ENCODE data around the gene PARP9.
"Not testable (repeated sequence)": the region's sequence is repeated elsewhere in the genome, so short reads cannot be mapped to it uniquely, and the experiment has no call there.

The PARP9 gene

GRCh38 chr3:122576174-122576940 lies 12.3 kb upstream of the PARP9 start:
- DNase-seq (ENCODE audit: low spot score): no peak

DNA sequence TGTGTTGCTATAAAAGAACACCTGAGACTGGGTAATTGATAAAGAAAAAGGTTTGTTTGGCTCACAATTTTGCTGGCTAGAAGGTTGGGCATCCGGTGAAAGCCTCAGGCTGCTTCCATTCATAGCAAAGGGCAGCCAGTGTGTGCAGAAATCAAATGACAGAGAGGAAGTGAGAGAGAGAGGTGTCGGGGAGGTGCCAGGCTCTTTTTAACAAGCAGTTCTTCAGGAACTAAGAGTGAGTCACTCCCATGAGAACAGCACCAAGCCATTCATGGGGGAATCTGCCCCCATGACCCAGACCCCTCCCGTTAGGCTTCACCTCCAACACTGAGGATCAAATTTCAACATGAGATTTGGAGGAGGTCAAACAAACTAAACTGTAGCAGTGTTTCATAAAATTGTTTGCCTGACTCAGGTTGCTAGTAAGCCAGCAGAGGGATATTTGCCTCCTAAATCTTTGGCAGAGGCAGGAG lies 8.9 kb upstream of the PARP9 start:
- no peak for DNase-seq (ENCODE audit: low spot score)

- DNase-seq (ENCODE audit: low spot score): no peak
Observed at GRCh38 chr3:122568755-122569154, 4.7 kb upstream of the PARP9 start.

DNA sequence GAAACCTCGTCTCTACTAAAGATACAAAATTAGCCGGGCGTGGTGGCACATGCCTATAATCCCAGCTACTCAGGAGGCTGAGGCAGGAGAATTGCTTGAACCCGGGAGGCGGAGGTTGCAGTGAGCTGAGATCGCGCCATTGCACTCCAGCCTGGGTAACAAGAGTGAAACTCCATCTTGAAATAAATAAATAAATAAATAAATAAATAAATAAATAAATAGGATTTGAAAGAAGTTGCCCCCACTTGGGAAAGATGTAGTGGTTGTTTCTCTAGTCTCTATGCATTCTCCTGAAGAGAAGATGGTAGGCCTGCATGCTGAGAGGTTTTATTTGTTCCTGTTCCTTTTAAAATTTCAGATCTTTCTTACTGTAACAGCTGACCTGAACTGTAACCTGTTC lies 4.0 kb upstream of the PARP9 start:
- not testable (repeated sequence) for DNase-seq (ENCODE audit: low spot score)

DNA sequence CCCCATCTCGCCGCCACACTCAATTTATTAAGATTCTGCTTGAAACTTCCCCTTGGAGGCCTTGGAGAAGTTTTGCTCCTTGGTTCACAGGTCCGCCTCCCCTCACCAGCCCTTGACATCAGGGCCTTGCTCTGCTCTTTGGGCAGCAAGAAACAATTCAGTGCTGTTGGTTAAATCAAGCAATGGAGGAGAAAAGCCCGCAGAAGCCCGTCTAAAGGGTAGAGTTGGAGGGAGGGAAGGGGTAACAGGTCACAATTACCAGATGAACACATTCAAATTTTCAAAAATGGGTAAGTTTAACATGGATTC lies 429 bp downstream of the PARP9 start:
- peak; percentile 31 for DNase-seq (ENCODE audit: low spot score)

- peak; percentile 22 for DNase-seq (ENCODE audit: low spot score)
Observed at GRCh38 chr3:122562923-122563716, 980 bp downstream of the PARP9 start.

DNA sequence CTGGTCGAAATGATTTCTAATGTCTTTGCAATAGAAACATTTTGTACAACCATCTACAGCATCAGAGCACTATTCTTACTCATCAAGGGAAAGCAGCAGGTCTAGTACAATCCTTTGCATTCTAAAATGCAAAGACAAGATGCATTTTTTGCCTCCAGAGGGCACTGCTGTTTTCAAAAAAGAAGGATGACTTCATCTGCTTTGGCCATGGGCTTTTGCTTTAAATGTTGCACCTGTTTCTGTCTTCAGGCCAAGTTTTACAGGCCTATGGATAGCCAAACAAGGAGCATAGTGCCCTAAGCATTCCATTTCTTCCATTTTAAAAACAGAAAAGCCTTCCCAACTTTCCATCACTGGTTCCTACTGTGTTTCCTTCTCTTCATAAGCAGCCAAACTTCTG lies 3.4 kb downstream of the PARP9 start:
- DNase-seq (ENCODE audit: low spot score): peak; percentile 74

DNA sequence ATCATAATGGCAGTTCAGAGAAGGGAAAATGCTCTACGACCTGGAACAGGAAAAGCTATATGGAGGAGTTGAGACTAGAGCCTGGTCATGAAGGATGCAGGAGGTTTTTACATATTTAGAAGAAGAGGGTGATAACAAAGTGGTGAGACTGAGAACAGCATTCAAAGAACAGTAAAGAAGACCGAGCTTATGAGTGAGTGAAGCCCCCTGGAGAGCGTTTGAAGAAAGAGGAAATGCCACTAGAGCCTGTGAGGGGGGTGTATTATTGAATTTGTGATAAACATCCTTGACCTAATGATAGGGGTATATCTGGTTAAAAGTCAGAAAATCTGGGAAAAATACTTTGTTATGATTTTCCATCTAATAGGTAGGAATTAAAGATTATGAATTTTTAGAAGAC lies 4.2 kb downstream of the PARP9 start:
- no peak for DNase-seq (ENCODE audit: low spot score)

DNA sequence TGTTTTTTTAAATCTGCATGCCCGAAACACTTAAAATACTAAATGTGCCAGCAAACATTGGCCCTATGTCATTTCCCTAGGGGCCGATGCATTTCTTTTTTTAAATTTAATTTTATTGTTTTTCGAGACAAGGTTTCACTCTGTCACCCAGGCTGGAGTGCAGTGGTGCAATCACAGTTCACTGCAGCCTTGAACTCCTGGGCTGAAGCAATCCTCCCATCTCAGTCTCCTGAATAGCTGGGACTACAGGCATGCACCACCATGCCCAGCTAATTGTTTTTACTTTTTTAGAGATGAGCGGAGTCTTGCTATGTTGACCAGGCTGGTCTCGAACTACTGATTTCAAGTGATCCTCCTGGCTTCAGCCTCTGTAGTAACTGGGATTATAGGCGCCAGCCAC lies 5.5 kb downstream of the PARP9 start:
- DNase-seq (ENCODE audit: low spot score): no peak

DNA sequence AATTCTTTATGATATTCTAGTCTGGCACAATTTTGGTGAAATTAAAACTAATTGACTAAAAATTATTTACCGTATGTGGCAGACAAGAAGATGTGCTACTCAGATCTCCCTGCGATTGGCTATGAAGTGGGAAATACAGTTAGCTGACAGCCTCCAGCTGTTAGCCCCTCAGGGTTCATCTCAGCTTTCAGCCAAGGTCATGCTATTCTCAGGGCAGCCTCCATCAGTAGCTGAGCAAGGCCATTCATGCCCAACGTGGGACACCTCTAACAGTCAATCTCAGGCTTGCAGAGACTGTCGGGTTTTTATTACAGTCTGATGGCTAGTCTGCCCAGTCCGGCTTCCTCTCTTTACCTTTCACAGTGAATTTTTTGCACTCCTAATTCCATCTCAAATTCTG lies 6.7 kb downstream of the PARP9 start:
- DNase-seq (ENCODE audit: low spot score): no peak

DNA sequence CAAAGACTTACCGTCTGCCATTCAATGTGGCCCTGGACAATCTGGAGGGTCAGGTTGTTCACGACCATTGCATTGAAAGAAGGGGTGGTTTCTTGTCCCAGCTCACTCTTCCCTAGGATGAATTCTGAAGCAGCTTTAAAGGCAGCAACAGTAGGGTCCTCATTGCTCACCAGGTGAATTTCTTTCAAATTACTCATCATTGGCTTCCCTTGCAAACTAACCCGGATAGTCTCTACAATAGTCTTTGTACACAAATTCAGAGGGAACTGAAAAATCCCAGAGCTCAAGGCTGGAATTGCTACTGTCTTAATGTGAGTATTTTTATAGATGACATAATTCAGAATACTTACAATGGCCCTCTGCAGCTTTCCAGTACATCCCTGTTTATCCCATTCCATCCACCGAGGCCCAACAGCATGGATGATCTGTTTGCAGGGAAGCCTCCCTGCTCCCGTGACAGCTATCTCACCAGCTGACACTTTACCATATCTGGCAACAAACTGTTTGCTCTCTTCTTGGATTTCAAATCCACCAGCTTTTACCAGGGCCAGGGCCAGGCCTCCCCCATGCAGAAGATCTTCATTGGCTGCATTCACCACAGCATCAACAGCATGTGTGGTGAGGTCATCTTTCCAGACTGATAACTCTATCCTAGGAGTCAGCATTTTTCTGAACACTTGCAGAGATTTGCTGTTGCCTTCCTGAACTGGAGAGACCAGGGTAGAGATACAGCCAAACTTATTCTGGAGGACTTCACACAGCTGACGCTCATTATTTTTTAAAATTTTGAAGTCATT lies 8.6 kb downstream of the PARP9 start:
- no peak for DNase-seq (ENCODE audit: low spot score)

GRCh38 chr3:122553171-122553570 lies 10.9 kb downstream of the PARP9 start:
- DNase-seq (ENCODE audit: low spot score): no peak

- DNase-seq (ENCODE audit: low spot score): no peak
Observed at GRCh38 chr3:122548619-122549018, 15.5 kb downstream of the PARP9 start.

DNA sequence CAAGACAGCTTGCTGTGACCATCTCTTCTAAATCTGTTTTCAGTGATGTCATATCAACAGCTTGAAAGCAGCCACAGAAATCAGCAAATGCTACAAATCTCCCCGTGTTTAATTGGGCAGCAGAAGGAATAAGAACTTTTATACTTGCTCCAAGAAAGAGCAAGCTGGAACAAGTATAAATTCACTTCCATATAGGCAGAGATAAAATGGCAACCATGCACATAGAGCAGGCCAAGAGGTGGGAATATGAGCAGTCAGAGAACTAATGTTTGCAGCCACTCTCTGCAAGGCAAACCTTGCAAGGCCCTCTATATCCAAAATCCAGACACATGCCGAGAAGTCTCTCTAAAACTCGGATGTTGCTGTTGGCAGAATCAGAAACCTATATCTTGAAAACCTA lies 16.0 kb downstream of the PARP9 start:
- DNase-seq (ENCODE audit: low spot score): no peak

DNA sequence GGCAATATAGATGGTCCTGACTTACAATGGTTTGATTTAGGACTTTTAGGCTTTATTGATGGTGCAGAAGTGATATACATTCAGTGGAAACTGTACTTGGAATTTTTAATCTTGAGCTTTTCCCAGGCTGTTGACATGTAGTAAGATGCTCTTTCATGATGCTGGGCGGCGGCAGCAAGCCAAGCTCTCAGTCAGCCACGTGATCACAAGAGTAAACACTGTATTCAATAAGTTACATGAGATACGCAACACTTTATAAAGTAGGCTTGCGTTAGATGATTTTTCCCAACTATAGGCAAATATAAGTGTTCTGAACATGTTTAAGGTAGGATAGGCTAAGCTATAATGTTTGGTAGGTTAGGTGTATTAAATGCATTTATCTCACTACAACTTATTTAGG lies 17.9 kb downstream of the PARP9 start:
- DNase-seq (ENCODE audit: low spot score): no peak

GRCh38 chr3:122538956-122539490 lies 25.1 kb downstream of the PARP9 start:
- DNase-seq (ENCODE audit: low spot score): no peak

DNA sequence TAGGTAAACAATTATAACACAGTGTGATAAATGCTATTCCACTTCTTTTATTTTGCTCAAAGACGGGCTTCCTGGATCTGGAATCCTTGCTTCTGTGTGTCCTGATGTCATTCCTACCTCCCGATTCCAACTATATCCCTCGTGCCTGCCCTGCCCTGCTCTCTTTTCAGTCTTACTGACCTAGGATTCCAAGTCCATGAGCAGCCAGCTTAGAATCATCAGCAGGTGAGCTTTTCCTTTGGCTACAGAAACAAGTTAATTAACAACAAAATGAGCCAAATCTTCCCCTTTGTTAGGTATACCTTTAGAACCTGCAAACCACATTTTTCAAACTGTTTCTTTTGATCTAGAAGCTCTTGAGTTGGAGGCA lies 27.5 kb downstream of the PARP9 start:
- DNase-seq (ENCODE audit: low spot score): no peak

- no peak for DNase-seq (ENCODE audit: low spot score)
Observed at GRCh38 chr3:122535964-122536631, 28.0 kb downstream of the PARP9 start.

- no peak for DNase-seq (ENCODE audit: low spot score)
Observed at GRCh38 chr3:122533931-122534334, 30.2 kb downstream of the PARP9 start.

DNA sequence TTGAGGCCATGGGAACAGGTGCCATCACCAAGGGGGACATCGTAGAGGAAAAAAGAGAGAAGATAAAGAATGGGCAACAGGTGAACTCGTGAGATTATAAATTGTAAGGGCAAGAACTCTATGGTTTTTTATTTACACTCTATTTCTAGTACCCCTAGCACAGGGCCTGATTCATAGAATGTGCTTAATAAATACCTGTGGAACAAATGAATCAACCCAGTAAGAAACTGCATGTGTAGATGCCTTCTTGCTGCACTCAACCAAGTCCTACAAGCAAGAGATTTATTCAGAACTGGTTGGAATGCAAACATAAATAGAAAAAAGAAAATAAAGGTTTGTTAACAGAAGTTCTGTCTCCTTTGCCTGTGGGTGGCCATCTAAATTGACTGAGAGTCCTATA lies 30.6 kb downstream of the PARP9 start:
- no peak for DNase-seq (ENCODE audit: low spot score)

DNA sequence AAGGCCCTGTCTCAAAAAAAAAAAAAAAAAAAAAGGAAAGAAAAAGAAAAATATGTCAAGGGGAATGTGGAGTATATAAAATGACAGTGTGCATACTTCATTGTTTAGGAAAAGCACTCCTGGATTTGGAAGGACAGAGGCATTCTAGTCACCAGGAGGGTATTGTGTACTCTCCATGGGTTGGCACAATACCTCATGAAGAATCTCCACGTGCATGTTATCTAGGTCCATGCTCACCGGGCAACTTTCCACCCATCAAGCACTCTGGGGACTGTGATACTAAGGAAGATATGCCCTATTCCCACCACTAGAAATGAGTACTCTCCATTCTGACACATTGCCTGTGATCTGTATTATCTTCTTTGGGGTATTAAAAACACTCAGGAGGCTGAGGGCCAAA lies 33.9 kb downstream of the PARP9 start:
- DNase-seq (ENCODE audit: low spot score): no peak

GRCh38 chr3:122523317-122523716 lies 40.8 kb downstream of the PARP9 start:
- DNase-seq (ENCODE audit: low spot score): no peak

Measured in hematopoietic multipotent progenitor cell treated with erythropoietin and hydrocortisone succinate and interleukin-3 and kit ligand, for 15 days (in vitro differentiated cells).